Panc1 (cell line): ENCODE results near the gene TBC1D17. TPM values are rescaled to one million over a fixed set of nuclear protein-coding genes. Genes with fewer than 3 reads are reported as not detected.

Experiments
- ATAC-seq: fragments of 200-7000 bp; cut with Tn5 transposase; 2 replicates; pipeline ENCODE4 v1.9.1; 2020; ENCODE audit warnings: mild to moderate bottlenecking, moderate library complexity
- BruUV-seq: library from RNA; stranded (reverse); fragments of 400-500 nt; replicated peaks from 2 replicates; lab custom pipeline; 2021; lab: Mats Ljungman, UMichigan
- CTCF ChIA-PET: fragments of 300-600 bp; sonication (Branson Sonifier 250); formaldehyde crosslinking; loops from one replicate; lab custom pipeline; 2022; ENCODE audit warnings: antibody characterized with exemption; lab: Charles Lee
- POLR2A ChIA-PET: fragments of 300-600 bp; sonication (Branson Sonifier 250); formaldehyde crosslinking; loops from one replicate; lab custom pipeline; 2022; ENCODE audit warnings: antibody characterized with exemption; lab: Charles Lee
- DNase-seq: peaks from one replicate; pipeline ENCODE4 v3.0.0-alpha.2; 2010; ENCODE audit warnings: low read depth, low spot score
- H3K27ac ChIP-seq: 2 replicates; pipeline ENCODE4 v1.5.1; 2011; ENCODE audit warnings: mild to moderate bottlenecking, low read length, inconsistent platforms
- H3K27me3 ChIP-seq: fragments of 200-500 bp; sonication (Bioruptor generic); 2 replicates; pipeline ENCODE4 v1.6.0; 2014; ENCODE audit warnings: low read length, inconsistent platforms; ENCODE audit not compliant: control insufficient read depth, insufficient read depth
- H3K36me3 ChIP-seq: fragments of 200-500 bp; sonication (Bioruptor generic); 2 replicates; pipeline ENCODE4 v1.5.1; 2014; ENCODE audit warnings: inconsistent platforms, mild to moderate bottlenecking, low read length, moderate library complexity; ENCODE audit not compliant: control insufficient read depth, insufficient read depth
- H3K4me1 ChIP-seq: 2 replicates; pipeline ENCODE4 v1.5.1; 2011; ENCODE audit warnings: inconsistent platforms, mild to moderate bottlenecking, low read length, moderate library complexity; ENCODE audit not compliant: control insufficient read depth, insufficient read depth
- H3K4me3 ChIP-seq, 2 experiments: 2 replicates each; pipeline ENCODE4 v1.5.1; 2011 to 2012; ENCODE audit warnings: low read depth in 2 of 2, low read length in 2 of 2, mild to moderate bottlenecking in 2 of 2, inconsistent platforms in 1 of 2, moderate library complexity in 1 of 2
- H3K9me3 ChIP-seq: fragments of 200-500 bp; sonication (Bioruptor generic); 2 replicates; pipeline ENCODE4 v1.5.1; 2014; ENCODE audit warnings: low read depth, mild to moderate bottlenecking, inconsistent platforms, low read length, moderate library complexity; ENCODE audit not compliant: control insufficient read depth, insufficient read depth
- POLR2AphosphoS5 ChIP-seq: IDR thresholded peaks from 2 replicates; pipeline ENCODE4 v1.6.1; 2012; ENCODE audit warnings: mild to moderate bottlenecking, low read depth, low read length, moderate library complexity
- SIN3A ChIP-seq: IDR thresholded peaks from 2 replicates; pipeline ENCODE4 v1.6.1; 2012; ENCODE audit warnings: low read depth, mild to moderate bottlenecking, low read length, moderate library complexity, borderline replicate concordance; ENCODE audit not compliant: insufficient read depth
- TCF7L2 ChIP-seq: IDR thresholded peaks from 2 replicates; pipeline ENCODE4 v1.6.1; 2011; ENCODE audit warnings: mild to moderate bottlenecking, low read depth, low read length, inconsistent platforms
- in situ Hi-C: cut with HindIII; loops from 2 replicates; pipeline ENCODE4 v1.10.0; 2016; ENCODE audit warnings: low sequenced_read_pairs, low pct_unique_long_range_greater_than_20kb
- intact Hi-C: fragments of 100-400 bp; cut with micrococcal nuclease; formaldehyde crosslinking; loops from one replicate; pipeline ENCODE4 v1.10.0; 2022; ENCODE audit not compliant: unreplicated experiment
- total RNA-seq: library from RNA; stranded (reverse); gene quantifications from one replicate; pipeline ENCODE4 v1.2.1, GENCODE V29; 2021; ENCODE audit not compliant: unreplicated experiment
- TF ChIP-seq, protein P1 (sequence below): fragments of 450-650 bp; IDR thresholded peaks from 2 replicates; pipeline ENCODE4 v1.5.1; 2017; ENCODE audit warnings: mild to moderate bottlenecking
- TF ChIP-seq, protein P2 (sequence below), 2 experiments: IDR thresholded peaks; 2 replicates each; pipeline ENCODE4 v1.6.1; 2011 to 2012; ENCODE audit warnings: low read depth in 2 of 2, control low read depth in 1 of 2, low read length in 1 of 2, mild to moderate bottlenecking in 1 of 2, moderate library complexity in 1 of 2; ENCODE audit not compliant: insufficient read depth in 1 of 2

The TBC1D17 gene
- total RNA-seq, 1 experiment from 2014 or later = 43.2 TPM

DNA sequence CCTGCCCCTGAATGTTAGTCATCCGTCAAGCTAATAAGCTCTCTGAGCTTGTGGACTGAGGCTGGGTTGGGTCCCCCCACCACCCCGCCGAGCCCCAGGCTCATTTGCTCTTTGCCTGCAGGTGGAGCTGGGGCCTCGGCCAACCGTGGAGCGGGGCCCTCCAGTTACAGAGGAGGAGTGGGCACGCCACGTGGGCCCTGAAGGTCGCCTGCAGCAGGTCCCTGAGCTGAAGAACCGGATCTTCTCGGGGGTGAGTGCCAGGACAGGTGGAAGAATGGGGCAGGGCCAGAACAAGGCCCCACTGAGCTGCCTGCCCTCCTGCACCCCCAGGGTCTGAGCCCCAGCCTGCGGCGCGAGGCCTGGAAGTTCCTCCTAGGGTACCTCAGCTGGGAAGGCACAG lies 5.1 kb downstream of the TBC1D17 start:
- intact Hi-C loops (no loop called here), in situ Hi-C loops (no loop called here)
- Histone ChIP-seq H3K27ac (no peak overlapping the region), H3K36me3 (no peaks in the 10 kb centered on the region), H3K9me3 (no peaks in the 10 kb centered on the region), H3K27me3 (no peaks in the 10 kb centered on the region), H3K4me3 (no peak overlapping the region), H3K4me1 (peaks cover 4% of the 10 kb centered on the region)
- DNase-seq (no peak), ATAC-seq (no peak)
- POLR2A ChIA-PET = interaction anchor here (0.5 kb wide), 1 partner anchor 47 kb away, joined by 3 read pairs; no protein-coding TSS in a partner anchor
- TF ChIP-seq, protein P1, sequence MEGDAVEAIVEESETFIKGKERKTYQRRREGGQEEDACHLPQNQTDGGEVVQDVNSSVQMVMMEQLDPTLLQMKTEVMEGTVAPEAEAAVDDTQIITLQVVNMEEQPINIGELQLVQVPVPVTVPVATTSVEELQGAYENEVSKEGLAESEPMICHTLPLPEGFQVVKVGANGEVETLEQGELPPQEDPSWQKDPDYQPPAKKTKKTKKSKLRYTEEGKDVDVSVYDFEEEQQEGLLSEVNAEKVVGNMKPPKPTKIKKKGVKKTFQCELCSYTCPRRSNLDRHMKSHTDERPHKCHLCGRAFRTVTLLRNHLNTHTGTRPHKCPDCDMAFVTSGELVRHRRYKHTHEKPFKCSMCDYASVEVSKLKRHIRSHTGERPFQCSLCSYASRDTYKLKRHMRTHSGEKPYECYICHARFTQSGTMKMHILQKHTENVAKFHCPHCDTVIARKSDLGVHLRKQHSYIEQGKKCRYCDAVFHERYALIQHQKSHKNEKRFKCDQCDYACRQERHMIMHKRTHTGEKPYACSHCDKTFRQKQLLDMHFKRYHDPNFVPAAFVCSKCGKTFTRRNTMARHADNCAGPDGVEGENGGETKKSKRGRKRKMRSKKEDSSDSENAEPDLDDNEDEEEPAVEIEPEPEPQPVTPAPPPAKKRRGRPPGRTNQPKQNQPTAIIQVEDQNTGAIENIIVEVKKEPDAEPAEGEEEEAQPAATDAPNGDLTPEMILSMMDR = no peak
- TF ChIP-seq SIN3A (no peak), TCF7L2 (no peak), POLR2AphosphoS5 (no peak)
- TF ChIP-seq, protein P2, sequence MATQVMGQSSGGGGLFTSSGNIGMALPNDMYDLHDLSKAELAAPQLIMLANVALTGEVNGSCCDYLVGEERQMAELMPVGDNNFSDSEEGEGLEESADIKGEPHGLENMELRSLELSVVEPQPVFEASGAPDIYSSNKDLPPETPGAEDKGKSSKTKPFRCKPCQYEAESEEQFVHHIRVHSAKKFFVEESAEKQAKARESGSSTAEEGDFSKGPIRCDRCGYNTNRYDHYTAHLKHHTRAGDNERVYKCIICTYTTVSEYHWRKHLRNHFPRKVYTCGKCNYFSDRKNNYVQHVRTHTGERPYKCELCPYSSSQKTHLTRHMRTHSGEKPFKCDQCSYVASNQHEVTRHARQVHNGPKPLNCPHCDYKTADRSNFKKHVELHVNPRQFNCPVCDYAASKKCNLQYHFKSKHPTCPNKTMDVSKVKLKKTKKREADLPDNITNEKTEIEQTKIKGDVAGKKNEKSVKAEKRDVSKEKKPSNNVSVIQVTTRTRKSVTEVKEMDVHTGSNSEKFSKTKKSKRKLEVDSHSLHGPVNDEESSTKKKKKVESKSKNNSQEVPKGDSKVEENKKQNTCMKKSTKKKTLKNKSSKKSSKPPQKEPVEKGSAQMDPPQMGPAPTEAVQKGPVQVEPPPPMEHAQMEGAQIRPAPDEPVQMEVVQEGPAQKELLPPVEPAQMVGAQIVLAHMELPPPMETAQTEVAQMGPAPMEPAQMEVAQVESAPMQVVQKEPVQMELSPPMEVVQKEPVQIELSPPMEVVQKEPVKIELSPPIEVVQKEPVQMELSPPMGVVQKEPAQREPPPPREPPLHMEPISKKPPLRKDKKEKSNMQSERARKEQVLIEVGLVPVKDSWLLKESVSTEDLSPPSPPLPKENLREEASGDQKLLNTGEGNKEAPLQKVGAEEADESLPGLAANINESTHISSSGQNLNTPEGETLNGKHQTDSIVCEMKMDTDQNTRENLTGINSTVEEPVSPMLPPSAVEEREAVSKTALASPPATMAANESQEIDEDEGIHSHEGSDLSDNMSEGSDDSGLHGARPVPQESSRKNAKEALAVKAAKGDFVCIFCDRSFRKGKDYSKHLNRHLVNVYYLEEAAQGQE (IDR thresholded peaks at IDR 0.05; ENCODE audit: insufficient read depth in 1 of 2, low read depth in 2 of 2, low read length in 1 of 2) = no peak
- BruUV-seq = no TSS peak
- CTCF ChIA-PET = no interaction called here

DNA sequence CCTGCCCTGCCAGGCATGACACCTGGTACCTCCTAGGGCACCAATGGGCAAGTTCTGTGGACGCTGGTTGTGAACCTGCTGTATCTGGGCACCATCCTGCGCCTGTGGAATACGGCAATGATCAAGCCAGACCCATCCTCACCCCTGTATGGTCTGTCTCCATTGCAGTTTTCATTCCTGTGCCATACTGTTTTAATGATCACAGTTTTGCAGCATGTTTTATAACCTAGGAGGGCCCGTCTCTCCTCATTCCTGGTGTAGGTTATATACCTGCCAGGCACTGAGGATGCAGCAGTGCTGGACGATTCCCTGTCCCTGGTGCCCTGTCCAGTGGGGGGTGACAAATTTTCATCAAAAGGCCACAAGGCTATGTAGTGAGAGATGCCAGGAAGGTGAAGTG lies 5.6 kb downstream of the TBC1D17 start:
- in situ Hi-C loops (no loop called here), intact Hi-C loops (no loop called here)
- ChIA-PET POLR2A (no interaction called here), CTCF (no interaction called here)
- Histone ChIP-seq H3K4me3 (no peak overlapping the region), H3K36me3 (no peaks in the 10 kb centered on the region), H3K9me3 (no peaks in the 10 kb centered on the region), H3K4me1 (peaks cover 4% of the 10 kb centered on the region), H3K27me3 (no peaks in the 10 kb centered on the region), H3K27ac (no peak overlapping the region)
- no peak for TF ChIP-seq POLR2AphosphoS5
- no peak for TF ChIP-seq SIN3A
- TF ChIP-seq, protein P1 = no peak
- TF ChIP-seq TCF7L2 = no peak
- TF ChIP-seq, protein P2 (IDR thresholded peaks at IDR 0.05; ENCODE audit: insufficient read depth in 1 of 2, low read depth in 2 of 2, low read length in 1 of 2) = no peak
- no peak for DNase-seq
- BruUV-seq = no TSS peak
- ATAC-seq = no peak
